GM21515 (cell line): Measurements from ENCODE around the gene NTRK1.

Experiments used
- ATAC-seq: cut with Tn5 transposase; IDR thresholded peaks from one replicate; pipeline ENCODE4 v1.9.1; 2021; ENCODE audit not compliant: unreplicated experiment

NTRK1 gene

DNA sequence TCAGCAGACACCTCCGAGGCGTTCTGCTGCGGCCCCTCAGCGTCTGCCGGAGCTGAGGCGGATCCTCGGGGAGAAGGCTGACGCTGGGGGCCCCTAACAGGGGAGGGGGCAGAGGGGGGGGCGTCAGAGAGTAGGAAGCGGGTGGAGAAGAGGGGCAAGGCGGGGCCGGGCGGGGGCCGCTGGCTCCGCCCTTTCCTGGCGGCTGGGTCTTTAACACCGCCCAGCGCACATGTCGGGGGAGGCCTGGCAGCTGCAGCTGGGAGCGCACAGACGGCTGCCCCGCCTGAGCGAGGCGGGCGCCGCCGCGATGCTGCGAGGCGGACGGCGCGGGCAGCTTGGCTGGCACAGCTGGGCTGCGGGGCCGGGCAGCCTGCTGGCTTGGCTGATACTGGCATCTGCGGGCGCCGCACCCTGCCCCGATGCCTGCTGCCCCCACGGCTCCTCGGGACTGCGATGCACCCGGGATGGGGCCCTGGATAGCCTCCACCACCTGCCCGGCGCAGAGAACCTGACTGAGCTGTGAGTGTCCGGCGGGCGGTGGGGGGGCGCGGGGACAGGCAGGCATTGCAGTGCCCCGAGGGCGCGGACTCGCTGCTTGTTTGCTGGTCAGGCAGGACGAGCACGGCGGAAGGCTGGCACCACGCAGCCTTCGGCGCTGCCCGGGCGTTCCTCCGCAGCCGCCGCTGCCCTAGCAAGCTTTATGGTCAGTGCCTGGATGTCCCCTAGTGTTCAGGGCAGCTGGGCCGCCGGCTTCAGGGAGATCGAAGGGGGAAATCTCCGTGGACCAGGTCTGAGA, at the start of gene NTRK1:
Gene NTRK1, plus strand, starts transcription at position 238 of the 796 bp plus-strand sequence. Its CDS starts 70 bp downstream, at position 308.
- no peak for ATAC-seq

DNA sequence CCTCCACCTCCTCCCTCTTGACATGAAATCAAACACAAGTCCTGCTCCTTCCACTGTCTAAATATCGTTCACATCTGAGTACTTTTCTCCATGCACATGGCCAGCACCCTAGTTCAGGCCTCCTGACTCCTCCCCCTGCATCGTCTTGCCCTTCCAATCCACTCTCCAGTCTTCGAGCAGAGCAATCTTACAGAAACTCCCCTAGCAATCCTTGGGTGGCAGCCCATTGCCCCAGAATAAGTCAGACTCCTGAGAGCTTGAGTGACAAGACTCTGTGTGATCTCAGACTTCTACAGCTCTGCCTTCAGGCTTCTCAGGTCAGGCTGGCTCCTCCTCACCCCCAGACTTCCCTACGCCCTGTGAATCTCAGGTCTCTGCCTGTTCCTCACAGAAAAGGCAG, 49.5 kb upstream of the NTRK1 start:
- ATAC-seq: no peak

DNA sequence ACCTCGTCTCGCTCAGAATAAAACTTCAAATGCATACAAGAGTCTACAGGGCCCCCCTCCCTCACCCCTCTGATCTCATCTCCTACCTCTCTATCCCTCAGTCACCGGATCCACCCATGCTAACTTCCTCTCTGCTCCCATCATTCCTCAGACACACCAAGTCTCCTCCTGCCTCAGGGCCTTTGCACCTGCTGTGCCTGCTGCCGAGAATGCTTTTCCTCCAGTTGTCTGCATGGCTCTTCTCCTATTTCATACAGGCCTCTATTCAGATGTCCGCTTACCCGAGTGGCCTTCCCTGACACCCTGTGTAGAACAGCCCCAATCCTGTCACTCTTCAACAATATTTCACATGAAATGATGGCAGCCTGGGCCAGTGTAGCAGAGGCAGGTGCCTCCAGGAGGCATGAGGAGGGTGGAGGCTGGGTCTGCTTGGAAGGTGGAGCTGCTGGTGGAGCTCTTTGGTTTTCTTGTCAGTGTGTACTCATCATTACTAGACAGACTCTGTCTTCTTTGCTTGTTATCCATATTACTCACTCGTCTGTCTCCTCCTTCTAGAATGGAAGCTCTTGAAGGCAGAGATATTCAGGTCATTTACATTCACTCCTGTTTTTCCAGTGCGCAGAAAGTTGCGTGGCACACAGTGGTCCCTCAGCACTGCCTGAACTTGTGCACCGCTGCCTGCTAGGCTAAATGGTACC, 48.2 kb upstream of the NTRK1 start:
- no peak for ATAC-seq

DNA sequence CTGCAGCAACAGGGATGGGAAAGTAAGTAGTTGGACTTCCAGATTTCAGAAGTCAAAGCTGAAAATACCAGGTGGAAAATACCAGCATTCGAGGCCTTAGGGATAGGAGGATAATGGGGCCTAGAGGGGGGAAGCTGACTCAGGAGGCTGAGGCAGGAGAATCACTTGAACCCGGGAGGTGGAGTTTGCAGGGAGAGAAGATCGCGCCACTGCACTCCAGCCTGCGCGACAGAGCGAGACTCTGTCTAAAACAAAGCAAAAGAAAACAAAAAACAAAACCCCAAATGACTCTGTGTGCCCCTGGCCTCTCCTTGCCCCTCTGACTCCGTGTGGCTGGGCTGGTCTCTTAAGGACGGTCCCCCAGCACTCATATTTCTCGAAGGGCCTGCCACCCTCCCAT, 47.4 kb upstream of the NTRK1 start:
- ATAC-seq: no peak

DNA sequence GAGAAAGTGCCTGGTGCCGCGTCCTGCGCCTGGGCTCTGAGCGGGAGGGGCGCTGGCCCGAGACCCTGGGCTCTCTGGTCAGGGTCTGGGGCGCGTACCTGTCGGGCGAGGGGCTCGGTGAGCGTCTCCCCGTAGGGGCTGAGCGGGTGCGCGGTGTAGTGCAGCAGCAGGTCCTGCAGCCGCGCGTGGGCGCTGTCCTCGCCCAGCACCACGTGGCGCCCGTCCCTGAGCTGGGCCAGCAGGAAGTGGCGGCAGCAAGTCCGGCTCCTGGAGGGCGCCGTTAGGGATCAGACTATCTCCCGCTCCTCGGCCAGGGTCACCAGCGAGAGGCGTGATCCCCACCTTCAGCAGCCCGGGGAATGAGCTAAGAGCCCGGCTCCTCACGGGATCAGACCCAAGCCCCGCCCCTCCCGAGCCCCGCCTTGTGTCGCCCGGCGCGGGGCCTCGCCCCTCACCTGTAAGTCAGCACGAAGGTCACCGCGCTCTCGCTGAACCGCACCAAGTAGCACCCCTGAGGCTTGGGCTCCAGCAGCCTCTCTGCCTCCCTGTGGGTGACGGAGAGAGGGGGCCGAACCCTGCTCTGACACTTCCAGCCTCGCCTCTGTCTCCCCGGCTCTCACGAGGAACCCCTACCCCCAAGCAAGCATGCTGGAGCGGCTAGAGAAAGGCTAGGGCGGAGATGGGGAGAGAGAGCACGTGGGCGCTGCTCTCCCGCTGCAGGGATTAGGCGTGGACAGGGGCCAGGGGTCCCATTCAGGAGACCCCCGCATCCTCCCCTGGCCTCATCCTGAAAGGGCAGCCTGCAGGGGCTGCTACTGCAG, 46.7 kb upstream of the NTRK1 start:
- ATAC-seq: no peak

DNA sequence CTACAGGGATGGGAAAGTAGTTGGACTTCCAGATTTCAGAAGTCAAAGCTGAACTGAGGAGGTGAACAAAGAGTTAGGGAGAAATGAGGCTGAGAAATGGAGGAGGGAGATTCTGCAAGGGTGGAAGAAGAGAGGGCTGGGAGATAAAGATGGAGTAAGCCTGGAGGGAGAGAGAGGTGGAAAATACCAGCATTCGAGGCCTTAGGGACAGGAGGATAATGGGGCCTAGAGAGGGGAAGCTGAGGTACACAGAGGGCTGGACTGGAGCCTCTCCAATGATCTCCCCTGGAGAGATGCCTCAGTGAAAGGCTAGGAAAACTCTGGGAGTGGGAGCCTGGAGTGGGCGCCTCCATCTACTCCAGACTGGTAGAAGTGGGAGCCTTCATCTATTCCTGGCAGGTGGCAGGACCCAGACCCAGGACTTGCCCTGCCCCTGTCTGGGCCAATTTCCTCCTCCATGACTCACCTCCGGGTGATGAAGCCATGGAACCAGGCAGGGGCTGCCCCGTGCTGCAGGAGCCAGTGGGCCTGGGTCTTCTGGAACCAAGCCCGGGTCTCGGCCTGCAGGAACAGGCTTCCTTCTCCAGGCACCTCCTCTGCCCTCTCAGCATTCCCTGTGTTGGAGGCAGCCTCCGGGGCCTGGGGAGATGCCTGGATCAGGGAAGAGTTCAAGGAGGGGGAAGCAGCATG, 45.9 kb upstream of the NTRK1 start:
- no peak for ATAC-seq

DNA sequence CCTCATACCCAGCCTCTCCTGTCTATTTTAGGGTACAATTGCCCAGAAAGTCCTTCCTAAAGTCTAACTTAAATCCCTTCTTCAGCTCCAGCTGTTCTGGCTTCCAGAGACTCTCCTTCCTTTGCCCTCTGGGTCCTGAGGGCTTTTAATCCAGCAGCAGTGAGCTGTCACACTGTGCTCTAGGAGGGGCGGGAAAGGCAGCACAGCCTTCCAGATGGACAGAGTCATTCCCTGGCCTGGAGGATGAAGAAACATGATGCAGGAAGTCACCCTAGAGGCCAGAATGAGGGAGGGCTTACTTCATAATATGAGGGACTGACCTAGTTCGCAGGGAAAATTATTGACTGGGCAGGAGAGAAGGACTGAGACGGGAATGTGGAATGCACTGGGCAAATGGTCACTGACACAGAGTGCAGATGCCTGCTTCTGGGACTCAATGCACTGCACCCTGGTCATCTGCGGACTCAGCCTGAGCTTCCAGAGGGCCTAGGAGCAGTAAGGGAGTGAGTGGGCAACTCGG, 45.3 kb upstream of the NTRK1 start:
- no peak for ATAC-seq

DNA sequence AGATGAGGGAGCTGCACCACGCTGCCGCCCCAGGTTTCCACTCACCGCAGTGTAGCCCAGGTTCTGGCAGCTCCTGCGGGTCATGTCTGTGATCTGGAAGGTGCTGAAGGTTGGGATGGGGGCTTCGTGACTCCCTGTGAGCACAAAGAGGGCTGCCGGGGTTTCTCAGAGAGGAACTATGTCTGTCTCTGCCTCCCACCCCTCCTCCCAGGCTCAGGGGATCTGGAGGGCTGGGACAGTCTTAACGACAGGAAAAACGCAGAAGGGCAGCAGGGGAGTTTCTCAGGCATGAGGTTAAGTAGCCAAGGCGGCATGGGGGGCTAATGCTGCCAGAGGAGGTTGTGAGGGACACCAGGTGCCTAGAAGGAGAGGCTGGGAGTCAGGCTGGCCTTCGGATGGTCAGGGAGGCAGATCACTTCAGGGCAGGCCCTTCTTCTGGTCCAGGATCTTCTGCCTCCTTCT, 44.7 kb upstream of the NTRK1 start:
- no peak for ATAC-seq

DNA sequence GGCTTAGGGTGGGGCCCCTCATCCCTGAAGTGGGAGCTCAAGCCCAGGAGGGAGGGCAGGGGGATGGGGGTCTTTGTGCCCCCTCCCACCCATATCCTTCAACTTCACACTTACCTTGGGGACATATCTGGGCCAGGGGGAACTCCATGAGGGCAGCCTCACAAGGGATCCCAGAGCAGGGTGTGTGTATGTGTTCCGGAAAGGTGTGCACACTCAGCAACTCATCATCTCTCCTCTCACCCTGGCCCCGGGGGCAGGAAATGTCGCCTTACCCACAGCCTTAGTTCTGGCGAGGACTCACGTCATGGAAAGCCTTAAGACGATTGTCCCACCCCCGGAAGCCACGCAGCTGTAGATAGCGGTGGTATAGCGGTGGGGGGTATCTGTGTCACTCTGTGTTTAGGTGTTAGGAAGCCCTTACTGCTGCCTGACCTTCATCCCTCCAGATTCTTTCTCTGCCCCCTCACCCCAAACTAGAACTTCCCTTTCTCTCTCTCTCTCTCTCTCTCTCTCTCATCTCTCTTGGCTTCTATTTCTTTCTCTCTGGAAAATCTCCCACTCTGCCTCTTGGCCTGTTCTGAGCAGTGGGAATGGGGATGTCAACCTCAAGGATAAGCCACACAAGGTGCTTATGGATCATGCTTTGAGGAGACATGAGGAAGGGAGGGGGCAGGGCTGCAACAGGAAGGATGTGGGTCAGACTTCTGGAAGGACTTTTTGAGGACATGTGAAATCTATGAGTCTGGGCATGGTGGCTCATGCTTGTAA, 43.9 kb upstream of the NTRK1 start, which contains the start of gene SH2D2A:
Gene SH2D2A, minus strand, starts transcription at position 288 of the 768 bp plus-strand sequence. Its CDS starts 140 bp downstream, at position 148.
- ATAC-seq: peak; percentile 57

DNA sequence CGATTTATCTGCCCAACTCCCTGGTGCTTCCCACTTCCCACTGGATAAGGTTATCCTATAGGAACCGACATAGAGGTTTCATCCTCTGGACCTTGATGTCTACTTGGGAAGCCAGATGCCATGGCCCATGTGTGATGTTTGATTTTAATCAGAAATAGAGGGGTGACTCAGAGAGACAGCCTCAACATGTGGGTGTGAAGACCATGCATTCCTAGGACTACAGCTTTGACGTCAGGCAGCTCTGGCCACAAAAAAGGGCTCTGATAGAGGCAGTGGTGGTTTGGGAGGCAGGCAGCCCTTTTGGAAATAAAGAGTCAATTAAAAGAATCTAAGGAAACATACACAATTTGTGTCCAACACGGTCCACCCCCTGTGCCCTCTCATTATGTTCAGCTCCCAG, 38.9 kb upstream of the NTRK1 start:
- no peak for ATAC-seq

DNA sequence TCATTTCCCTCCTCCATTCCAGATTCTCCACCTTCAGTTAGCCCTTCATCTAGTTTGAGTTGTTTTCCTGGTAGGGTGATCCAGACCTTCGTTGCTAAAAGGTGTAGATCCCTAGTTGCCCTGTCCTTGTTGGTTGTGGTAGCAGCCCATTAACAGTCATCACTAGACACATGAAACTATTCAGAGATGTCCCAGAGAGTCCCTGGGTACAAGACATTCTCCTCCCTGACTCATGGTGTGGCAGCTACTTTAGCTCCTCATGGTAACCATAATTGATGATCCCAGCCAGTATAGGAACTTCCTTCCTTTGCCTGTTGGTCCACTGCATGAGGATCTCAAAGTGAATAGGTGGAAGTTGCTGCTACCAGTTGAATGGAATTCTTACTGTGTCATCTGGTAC, 38.0 kb upstream of the NTRK1 start:
- no peak for ATAC-seq

DNA sequence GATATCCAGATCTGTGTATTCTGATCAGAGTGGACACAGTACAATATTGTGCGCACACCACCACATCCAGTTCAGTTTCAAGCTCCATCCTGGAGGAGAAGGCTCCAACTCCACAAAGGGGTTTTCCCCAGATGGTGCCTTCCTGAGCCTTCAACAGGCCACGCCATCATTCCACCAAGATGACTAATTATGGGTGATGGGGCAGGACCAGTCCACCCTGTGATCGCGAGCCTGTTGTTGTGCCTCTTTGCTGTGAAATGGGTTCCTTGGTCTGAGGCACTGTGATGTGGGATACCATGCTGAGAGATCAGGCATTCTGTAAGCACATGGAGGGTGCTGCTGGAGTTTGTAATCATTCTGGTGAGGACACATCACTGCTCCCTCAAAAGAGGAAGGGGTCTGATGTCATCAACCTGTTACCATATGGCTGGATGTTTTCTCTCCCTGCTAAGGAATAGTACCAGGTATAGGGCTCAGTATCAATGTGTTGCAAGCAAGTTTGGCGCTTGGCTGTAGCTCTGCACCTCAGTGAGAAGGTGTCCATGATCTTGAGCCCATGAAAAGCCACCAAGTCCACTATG, 37.4 kb upstream of the NTRK1 start:
- ATAC-seq: no peak

DNA sequence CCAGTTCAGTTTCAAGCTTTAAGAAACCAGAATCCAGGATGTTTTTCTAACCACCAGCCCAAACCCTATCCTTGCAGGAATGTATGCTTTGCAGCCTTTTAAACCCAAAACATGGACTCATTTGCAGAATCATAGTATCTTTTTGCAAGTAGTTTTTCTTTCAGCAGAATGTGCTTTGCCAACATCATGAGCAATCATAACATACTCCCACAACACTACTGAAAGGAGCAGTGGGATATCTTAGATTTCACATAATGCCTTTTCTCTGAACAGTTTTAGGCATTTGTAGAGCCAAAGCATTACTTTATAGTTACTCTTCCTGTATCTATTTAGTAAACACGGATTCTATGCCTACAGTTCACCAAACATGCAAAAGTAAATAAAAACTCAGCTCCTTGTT, 34.0 kb upstream of the NTRK1 start:
- no peak for ATAC-seq

DNA sequence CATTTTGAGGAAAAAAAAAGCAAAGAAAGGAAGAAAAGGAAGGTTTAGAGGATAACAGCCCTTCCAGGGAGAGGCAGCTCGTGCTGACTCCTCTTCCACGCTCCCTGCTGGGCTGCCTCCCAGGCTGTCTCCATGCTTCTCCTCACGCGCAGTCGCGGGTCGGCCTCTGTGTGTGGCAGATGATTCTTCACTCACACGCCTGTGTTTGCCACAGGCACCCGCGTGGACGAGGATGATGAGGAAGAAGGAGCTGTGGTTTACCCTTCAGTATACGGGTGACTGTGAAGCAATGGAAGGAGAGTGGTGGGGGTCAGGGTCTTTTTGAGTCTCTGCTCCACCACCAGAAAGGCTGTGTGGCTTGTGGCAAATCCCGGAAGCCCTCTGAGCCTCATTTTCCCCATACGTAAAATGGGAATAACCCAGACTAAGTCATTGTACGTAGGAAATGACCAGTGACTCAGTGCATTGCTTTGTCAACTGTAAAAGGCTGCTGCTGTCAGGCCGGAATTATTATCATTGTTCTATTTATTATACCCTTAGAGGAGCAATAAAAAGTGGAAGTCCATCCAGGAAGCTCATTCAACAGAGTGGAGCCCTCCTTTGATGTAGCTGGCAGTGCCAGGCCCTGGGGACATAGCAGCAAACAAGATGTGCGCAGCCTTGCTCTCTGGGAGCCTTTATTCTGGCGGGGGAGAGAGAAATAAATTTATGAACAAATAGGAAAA, 32.1 kb upstream of the NTRK1 start:
- no peak for ATAC-seq

DNA sequence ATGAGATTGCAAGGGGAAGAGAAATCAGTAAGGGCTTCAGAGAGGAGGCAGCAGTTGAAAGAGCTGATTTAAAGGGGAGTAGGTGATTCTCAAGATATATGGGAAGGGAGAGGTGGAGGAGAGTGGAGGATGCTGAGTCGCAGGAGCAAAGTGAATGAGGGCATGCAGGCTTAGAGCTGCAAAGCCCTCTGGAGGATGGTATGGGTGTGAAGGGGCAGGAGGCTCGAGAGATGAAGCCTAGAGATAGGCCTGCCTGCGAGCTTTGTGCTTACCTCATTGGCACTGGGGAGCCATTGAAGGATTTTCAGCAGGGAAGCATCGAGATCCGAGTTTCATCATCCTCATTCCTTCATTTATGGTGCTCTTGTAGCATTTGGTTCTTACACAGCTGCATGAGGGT, 28.2 kb upstream of the NTRK1 start:
- no peak for ATAC-seq

DNA sequence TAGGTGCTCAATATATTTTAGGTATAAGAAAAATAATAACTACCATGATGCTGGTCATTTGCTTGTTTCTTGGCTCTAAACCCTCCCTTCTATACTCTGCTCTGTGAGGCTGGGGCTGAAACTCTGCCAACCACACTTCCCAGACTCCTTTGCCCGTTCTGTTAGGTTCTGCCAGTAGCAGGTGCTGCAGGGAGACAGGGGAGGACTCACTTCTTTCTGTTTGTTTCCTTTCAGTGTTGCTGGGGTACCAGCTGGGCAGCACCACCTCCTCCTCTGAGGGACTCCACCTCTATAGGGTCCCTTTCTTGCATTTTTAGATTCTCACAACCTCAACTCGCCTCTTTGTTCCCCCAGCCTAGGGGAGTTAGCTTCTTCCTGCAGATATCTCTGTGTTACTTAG, 27.1 kb upstream of the NTRK1 start:
- ATAC-seq: no peak

DNA sequence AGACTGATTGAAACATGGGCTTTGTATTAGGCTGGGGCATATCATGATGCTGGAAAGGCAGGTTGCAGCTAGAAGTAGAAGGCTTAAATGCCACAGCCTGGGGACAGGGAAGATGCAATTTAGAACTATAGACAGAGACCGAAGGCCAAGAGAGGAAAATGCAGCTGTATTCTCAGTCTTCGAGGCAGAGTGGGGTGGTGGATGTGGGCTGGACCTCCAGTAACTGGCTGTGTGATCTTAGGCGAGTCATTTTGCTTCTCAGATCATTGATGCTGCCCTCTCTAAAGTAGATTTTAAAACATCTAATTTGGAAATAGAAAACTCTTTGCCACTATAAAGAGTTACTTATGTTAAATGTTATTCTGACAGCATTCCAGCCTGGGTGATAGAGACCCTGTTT, 26.3 kb upstream of the NTRK1 start:
- ATAC-seq: no peak

DNA sequence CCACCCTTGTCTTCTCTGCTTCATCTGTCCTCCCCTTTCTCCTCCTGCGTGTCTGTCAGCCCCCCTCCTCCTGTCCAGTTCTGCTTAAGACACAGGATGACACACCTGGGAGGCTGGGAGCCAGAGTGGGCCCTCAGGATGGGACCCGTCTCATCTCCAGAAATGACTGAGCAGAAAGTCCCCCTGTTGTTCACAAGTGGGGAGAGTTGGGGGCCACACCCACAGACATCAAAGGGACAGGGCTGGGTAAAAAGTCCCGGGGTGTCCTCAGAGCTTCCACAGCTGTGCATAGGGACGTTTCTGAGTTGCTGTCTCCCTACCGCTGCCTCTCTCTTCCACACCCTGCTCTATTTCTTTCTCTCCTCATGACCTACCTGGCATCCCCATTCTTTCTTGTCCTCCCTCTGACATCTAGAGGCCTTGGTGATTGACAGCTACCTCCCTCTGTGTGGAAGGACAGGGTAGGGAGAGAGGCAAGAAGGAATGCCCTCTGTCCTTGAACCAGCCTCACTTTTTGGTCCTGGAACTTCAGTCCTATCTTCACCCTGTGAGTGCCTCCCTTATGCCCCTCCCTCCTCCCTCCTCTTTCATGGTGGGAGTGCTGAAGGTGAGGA, 24.5 kb upstream of the NTRK1 start:
- ATAC-seq: no peak
